ENCODE measurements around the gene TMEM239.

GRCh38 chr20:2783908-2784566 is 32.1 kb upstream of the TMEM239 start:
- TF ChIP-seq POLR2A (IDR thresholded peaks at IDR 0.05; ENCODE audit: low read length), result no peak
- TF ChIP-seq GATA1 (IDR thresholded peaks at IDR 0.05; ENCODE audit: low read depth, low read length), result no peak
